Activated CD8-positive, alpha-beta T cell treated with anti-CD3 and anti-CD28 coated beads, Interleukin-2, amount 10 ng/mL, durations not matched to agents 7 days and 5 days (primary cell): Measurements from ENCODE around the gene MBLAC1. TPM values are rescaled to one million over a fixed set of nuclear protein-coding genes. Genes with fewer than 3 reads are reported as not detected.
A peak's percentile ranks its signal among the peaks of the same experiment; 100 is the strongest.

Experiments used
- ATAC-seq: fragments of 150-1000 bp; cut with Tn5 transposase; one replicate; pipeline ENCODE4 v1.10.0; 2021; ENCODE audit warnings: moderate library complexity
- CTCF ChIA-PET: fragments of 350-600 bp; sonication (Branson Sonifier 250); formaldehyde crosslinking; loops from one replicate; lab custom pipeline; 2021; ENCODE audit warnings: antibody characterized with exemption; lab: Charles Lee
- POLR2A ChIA-PET: fragments of 350-600 bp; sonication (Branson Sonifier 250); formaldehyde crosslinking; loops from one replicate; lab custom pipeline; 2021; ENCODE audit warnings: antibody characterized with exemption; lab: Charles Lee
- DNase-seq: peaks from one replicate; pipeline ENCODE4 v3.0.0-alpha.2; 2020
- H3K27ac Mint-ChIP-seq: one replicate; pipeline ENCODE4 v1.8.0; 2021; ENCODE audit warnings: mild to moderate bottlenecking, mixed read lengths
- H3K27me3 Mint-ChIP-seq: one replicate; pipeline ENCODE4 v1.8.0; 2021; ENCODE audit warnings: low read depth, mixed read lengths
- H3K36me3 Mint-ChIP-seq: one replicate; pipeline ENCODE4 v1.8.0; 2021; ENCODE audit warnings: low read depth, mixed read lengths
- H3K4me1 Mint-ChIP-seq: one replicate; pipeline ENCODE4 v1.8.0; 2021; ENCODE audit warnings: low read depth, mixed read lengths
- H3K4me3 Mint-ChIP-seq: one replicate; pipeline ENCODE4 v1.8.0; 2021; ENCODE audit warnings: mild to moderate bottlenecking, mixed read lengths
- H3K9me3 Mint-ChIP-seq: one replicate; pipeline ENCODE4 v1.8.0; 2022; ENCODE audit warnings: mixed read lengths; ENCODE audit not compliant: insufficient read depth
- microRNA-seq: library from miRNA; unstranded; fragments of <30 nt; microRNA quantifications from one replicate; pipeline ENCODE4 v1.2.0, GENCODE V29; 2022
- total RNA-seq, 2 experiments: library from RNA; stranded (reverse); gene quantifications; one replicate each; pipeline ENCODE4 v1.2.3, GENCODE V29; 2021

MBLAC1 gene
- total RNA-seq, 2 experiments from 2014 or later = 4.3 to 5.7 TPM

GRCh38 chr7:100171840-100172239 is 45.1 kb downstream of the MBLAC1 start:
- Mint-ChIP-seq H3K4me3 (peak overlapping the region; percentile 65), H3K36me3 (peaks cover 3% of the 10 kb centered on the region), H3K4me1 (peaks cover 55% of the 10 kb centered on the region), H3K27me3 (peaks cover 32% of the 10 kb centered on the region), H3K9me3 (no peaks in the 10 kb centered on the region), H3K27ac (no peak overlapping the region)
- DNase-seq (no peak), ATAC-seq (peak; percentile 14)
- POLR2A ChIA-PET = interaction anchor here (0.7 to 1.4 kb wide), 3 partner anchors 10 to 250 kb away, joined by 4 to 6 read pairs (median 4); partner anchors contain the start of gene LAMTOR4
- CTCF ChIA-PET = interaction anchor here (0.8 to 1.3 kb wide), 5 partner anchors 38 to 236 kb away, joined by 3 read pairs; no protein-coding TSS in a partner anchor

GRCh38 chr7:100173806-100174495 is 47.2 kb downstream of the MBLAC1 start:
- Mint-ChIP-seq H3K4me1 (peaks cover 44% of the 10 kb centered on the region), H3K36me3 (peaks cover 3% of the 10 kb centered on the region), H3K9me3 (no peaks in the 10 kb centered on the region), H3K4me3 (no peak overlapping the region), H3K27me3 (peaks cover 28% of the 10 kb centered on the region), H3K27ac (no peak overlapping the region)
- ATAC-seq = no peak
- CTCF ChIA-PET = interaction anchor here (0.6 to 1.7 kb wide), 2 partner anchors 20 to 41 kb away, joined by 3 to 4 read pairs; no protein-coding TSS in a partner anchor
- POLR2A ChIA-PET = interaction anchor here (0.6 kb wide), 1 partner anchor 45 kb away, joined by 3 read pairs; no protein-coding TSS in a partner anchor
- DNase-seq = no peak

DNA sequence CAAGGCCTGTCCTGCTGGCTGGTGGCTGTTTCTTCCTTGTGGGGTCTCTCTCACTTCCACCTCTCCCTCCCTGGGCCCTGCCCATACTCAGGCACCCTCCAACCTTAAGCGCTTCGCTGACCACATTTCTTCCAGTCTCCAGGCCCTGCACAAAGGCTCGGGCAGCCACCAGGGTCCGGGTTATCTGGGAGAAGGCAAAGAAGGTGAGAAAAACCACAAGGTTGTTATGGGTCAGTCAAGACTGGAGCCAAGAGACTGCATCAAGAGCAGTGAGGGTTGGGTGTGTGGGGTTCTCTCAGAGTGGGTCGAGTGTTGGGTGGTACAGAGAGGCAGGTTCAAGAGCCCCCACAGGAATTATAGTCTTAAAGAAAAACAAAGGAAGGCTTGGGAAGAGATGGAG is 47.8 kb downstream of the MBLAC1 start:
- peaks cover 44% of the 10 kb centered on the region for H3K4me1 Mint-ChIP-seq
- H3K9me3 Mint-ChIP-seq = no peaks in the 10 kb centered on the region
- ChIA-PET CTCF (interaction anchor here (1.7 kb wide), 1 partner anchor 42 kb away, joined by 4 read pairs; no protein-coding TSS in a partner anchor), POLR2A (no interaction called here)
- DNase-seq (no peak), ATAC-seq (no peak)
- H3K4me3 Mint-ChIP-seq = no peak overlapping the region
- peaks cover 3% of the 10 kb centered on the region for H3K36me3 Mint-ChIP-seq
- H3K27ac Mint-ChIP-seq = no peak overlapping the region
- H3K27me3 Mint-ChIP-seq = peaks cover 28% of the 10 kb centered on the region

GRCh38 chr7:100175296-100175935 is 48.6 kb downstream of the MBLAC1 start:
- ChIA-PET POLR2A (interaction anchor here (1.5 kb wide), 1 partner anchor 9 kb away, joined by 4 read pairs; no protein-coding TSS in a partner anchor), CTCF (interaction anchor here (0.6 to 2.5 kb wide), 3 partner anchors 15 to 43 kb away, joined by 3 to 10 read pairs (median 4); partner anchors contain the start of gene LAMTOR4)
- no peak for ATAC-seq
- Mint-ChIP-seq H3K36me3 (peaks cover 6% of the 10 kb centered on the region), H3K4me1 (peaks cover 40% of the 10 kb centered on the region), H3K4me3 (no peak overlapping the region), H3K27me3 (peaks cover 26% of the 10 kb centered on the region), H3K9me3 (no peaks in the 10 kb centered on the region), H3K27ac (peak overlapping the region; percentile 5)
- DNase-seq = no peak

DNA sequence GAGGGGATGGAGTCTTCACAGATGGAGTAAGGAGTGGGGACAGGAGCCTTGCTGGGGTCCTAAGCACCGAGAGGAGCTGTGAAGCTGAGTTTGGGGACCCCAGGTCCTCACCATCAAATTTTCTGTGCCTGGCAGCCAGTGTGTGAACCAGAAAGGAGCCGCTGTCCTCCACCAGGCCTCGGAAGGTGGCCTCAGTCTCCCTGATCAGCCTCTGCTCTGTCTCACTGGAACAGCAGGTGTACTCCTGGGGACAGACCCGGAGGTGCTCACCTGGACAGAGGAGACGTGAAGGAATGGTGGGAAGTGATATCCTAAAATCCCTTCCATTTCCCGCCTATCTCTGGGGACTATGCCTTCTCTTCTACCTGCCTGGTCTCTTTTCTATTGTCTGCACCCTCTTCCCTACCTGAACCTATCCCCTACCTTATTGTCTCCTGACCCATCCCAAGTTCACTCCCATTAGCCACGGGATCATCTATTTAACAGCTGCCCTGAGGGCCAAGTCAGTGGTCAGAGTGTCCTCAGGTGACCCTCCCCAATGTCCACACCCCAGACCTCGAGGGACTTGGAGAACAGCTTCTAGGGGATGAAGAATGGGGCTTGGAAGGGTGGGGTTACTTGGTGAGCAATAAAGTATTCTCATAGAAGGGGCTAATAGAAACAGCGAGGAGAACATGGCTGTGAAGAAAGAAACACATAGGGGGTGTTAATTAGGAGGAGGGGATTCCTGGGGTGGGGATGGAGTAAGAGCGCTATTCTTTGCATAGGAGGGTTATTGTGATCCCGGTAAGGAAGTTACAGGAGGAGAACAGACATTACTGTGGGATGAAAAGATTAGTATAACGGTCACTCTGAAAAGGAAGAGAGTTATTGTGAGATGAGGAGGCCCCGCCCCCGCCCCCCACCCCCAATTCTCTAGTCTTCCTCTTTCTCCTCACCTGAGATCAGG is 49.6 kb downstream of the MBLAC1 start:
- DNase-seq (no peak), ATAC-seq (no peak)
- Mint-ChIP-seq H3K27ac (peak overlapping the region; percentile 3), H3K27me3 (peaks cover 21% of the 10 kb centered on the region), H3K36me3 (peaks cover 8% of the 10 kb centered on the region), H3K4me1 (peaks cover 42% of the 10 kb centered on the region), H3K4me3 (peak overlapping the region; percentile 77), H3K9me3 (no peaks in the 10 kb centered on the region)
- CTCF ChIA-PET = interaction anchor here (1.2 to 5.8 kb wide), 9 partner anchors 8 to 46 kb away, joined by 3 to 51 read pairs (median 6); partner anchors contain the start of gene GAL3ST4
- POLR2A ChIA-PET = interaction anchor here (0.9 to 1.7 kb wide), 4 partner anchors 8 to 41 kb away, joined by 3 to 5 read pairs (median 4); partner anchors contain the start of genes GAL3ST4 and LAMTOR4

- Mint-ChIP-seq H3K4me1 (peaks cover 48% of the 10 kb centered on the region), H3K27ac (peak within 1 kb of the TSS; percentile 75), H3K9me3 (no peaks in the 10 kb centered on the region), H3K4me3 (peak within 1 kb of the TSS; percentile 77), H3K27me3 (peaks cover 18% of the 10 kb centered on the region), H3K36me3 (peaks cover 8% of the 10 kb centered on the region)
- peak; percentile 91 for ATAC-seq
- CTCF ChIA-PET = interaction anchor here (0.9 to 5.8 kb wide), 10 partner anchors 9 to 97 kb away, joined by 3 to 51 read pairs (median 6); partner anchors contain the start of gene GAL3ST4
- POLR2A ChIA-PET = interaction anchor here (0.7 to 1.7 kb wide), 7 partner anchors 9 to 252 kb away, joined by 3 to 5 read pairs (median 3); partner anchors contain the start of genes GAL3ST4, LAMTOR4, MCM7 and ZCWPW1
- peak; percentile 99 for DNase-seq
Observed at GRCh38 chr7:100177045-100178001, 50.6 kb downstream of the MBLAC1 start, which contains the start of the genes GPC2 and STAG3. Gene GPC2, minus strand, starts transcription at chr7:100177381. Its CDS starts 182 bp downstream, at chr7:100177199. Gene STAG3, plus strand, starts transcription at chr7:100177918. Its CDS starts 2,639 bp downstream, at chr7:100180557.

Small RNA genes within 50 kb of the gene (microRNA-seq; reads per million reads assigned to microRNA genes)
- gene MIR106B = 5,108 reads per million, percentile 92 among the genes with 10 or more reads in this experiment
- gene MIR25 = 1,324 reads per million, percentile 83 among the genes with 10 or more reads in this experiment
- gene MIR4658 = not detected
- 28,014 reads per million, percentile 97 among the genes with 10 or more reads in this experiment for gene MIR93

Other genes with a start within 250 kb of the MBLAC1 start
- under 1 TPM; 0.42 to 0.60 TPM for gene OR2AE1, start 249.9 kb upstream of the MBLAC1 start, total RNA-seq
- gene TRIM4, start 207.4 kb upstream of the MBLAC1 start, total RNA-seq = 10 to 100 TPM; 26.7 to 28.0 TPM
- under 1 TPM in 1 of 2 experiments, not detected in 1; 0.21 TPM for gene GJC3, start 197.3 kb upstream of the MBLAC1 start, total RNA-seq
- gene AZGP1, start 150.9 kb upstream of the MBLAC1 start, total RNA-seq = not detected
- gene ZKSCAN1, start 111.4 kb upstream of the MBLAC1 start, total RNA-seq = 10 to 100 TPM; 50.4 to 54.5 TPM
- 1 to 10 TPM; 5.8 to 7.5 TPM for gene ZSCAN21, start 77.2 kb upstream of the MBLAC1 start, total RNA-seq
- gene ZNF3, start 45.2 kb upstream of the MBLAC1 start, total RNA-seq = 10 to 100 TPM; 20.9 to 21.8 TPM
- 10 to 100 TPM; 74.0 to 78.3 TPM for gene COPS6, start 38.0 kb upstream of the MBLAC1 start, total RNA-seq
- gene MCM7, start 25.6 kb upstream of the MBLAC1 start, total RNA-seq = 100 to 1,000 TPM; 364 to 375 TPM
- 10 to 100 TPM; 10.8 to 13.0 TPM for gene AP4M1, start 25.3 kb upstream of the MBLAC1 start, total RNA-seq
- 10 to 100 TPM; 74.6 to 81.0 TPM for gene TAF6, start 7.6 kb upstream of the MBLAC1 start, total RNA-seq
- 10 to 100 TPM; 32.4 to 35.5 TPM for gene CNPY4, start 7.3 kb upstream of the MBLAC1 start, total RNA-seq
- gene LAMTOR4, start 22.0 kb downstream of the MBLAC1 start, total RNA-seq = 100 to 1,000 TPM; 134 to 143 TPM
- 10 to 100 TPM; 42.7 to 44.0 TPM for gene TRAPPC14, start 31.8 kb downstream of the MBLAC1 start, total RNA-seq
- 1 to 10 TPM; 2.8 to 3.5 TPM for gene GAL3ST4, start 41.6 kb downstream of the MBLAC1 start, total RNA-seq
- gene GPC2, start 50.4 kb downstream of the MBLAC1 start, total RNA-seq = 1 to 10 TPM; 8.1 to 8.2 TPM
- gene STAG3, start 51.0 kb downstream of the MBLAC1 start, total RNA-seq = 10 to 100 TPM; 16.5 to 20.6 TPM
- 10 to 100 TPM; 61.6 to 64.8 TPM for gene PVRIG, start 93.0 kb downstream of the MBLAC1 start, total RNA-seq
- not detected for gene SPDYE3, start 180.7 kb downstream of the MBLAC1 start, total RNA-seq
- 10 to 100 TPM; 75.7 to 77.2 TPM for gene PILRB, start 231.2 kb downstream of the MBLAC1 start, total RNA-seq
- 10 to 100 TPM in 1 of 2 experiments, 1 to 10 TPM in 1; 8.1 to 11.5 TPM for gene PILRA, start 246.5 kb downstream of the MBLAC1 start, total RNA-seq